Caco-2 (cell line): ENCODE measurements around the gene NR4A3. TPM values are rescaled to one million over a fixed set of nuclear protein-coding genes. Genes with fewer than 3 reads are reported as not detected.

ENCODE experiments used
- BruUV-seq: library from RNA; stranded (reverse); fragments of 400-500 nt; replicated peaks from 2 replicates; lab custom pipeline; 2021; lab: Mats Ljungman, UMichigan
- CTCF ChIA-PET: fragments of 300-600 bp; sonication (Branson Sonifier 250); formaldehyde crosslinking; loops from one replicate; lab custom pipeline; 2022; ENCODE audit warnings: antibody characterized with exemption; lab: Charles Lee
- POLR2A ChIA-PET: fragments of 300-600 bp; sonication (Branson Sonifier 250); formaldehyde crosslinking; loops from one replicate; lab custom pipeline; 2022; ENCODE audit warnings: antibody characterized with exemption; lab: Charles Lee
- DNase-seq, 2 experiments: peaks; one replicate each; pipeline versions ENCODE4 v3.0.0 to v3.0.0-alpha.2; 2020 to 2022
- H3K27me3 ChIP-seq: replicated peaks from 2 replicates; pipeline ENCODE4 v1.6.0; 2011; ENCODE audit warnings: low read length; ENCODE audit not compliant: control insufficient read depth, insufficient read depth
- H3K36me3 ChIP-seq: 2 replicates; pipeline ENCODE4 v1.5.1; 2011; ENCODE audit warnings: low read length; ENCODE audit not compliant: control insufficient read depth, insufficient read depth
- H3K4me1 ChIP-seq: fragments of 250-450 bp; sonication (Bioruptor Pico); 2 replicates; pipeline ENCODE4 v1.5.1; 2020; ENCODE audit warnings: mild to moderate bottlenecking
- H3K4me3 ChIP-seq: 2 replicates; pipeline ENCODE4 v1.5.1; 2011; ENCODE audit warnings: low read depth, mild to moderate bottlenecking, control low read depth, low read length
- H3K9me3 ChIP-seq: fragments of 250-450 bp; sonication (Bioruptor Pico); 2 replicates; pipeline ENCODE4 v1.5.1; 2020; ENCODE audit warnings: mild to moderate bottlenecking, moderate library complexity
- H3K27ac Mint-ChIP-seq: one replicate; pipeline ENCODE4 v1.8.0; 2022; ENCODE audit warnings: mixed read lengths; ENCODE audit not compliant: unreplicated experiment
- H3K27me3 Mint-ChIP-seq: one replicate; pipeline ENCODE4 v1.8.0; 2022; ENCODE audit warnings: mixed read lengths; ENCODE audit not compliant: insufficient read depth, unreplicated experiment
- H3K36me3 Mint-ChIP-seq: one replicate; pipeline ENCODE4 v1.8.0; 2022; ENCODE audit warnings: mild to moderate bottlenecking, mixed read lengths; ENCODE audit not compliant: insufficient read depth, unreplicated experiment
- H3K4me1 Mint-ChIP-seq: one replicate; pipeline ENCODE4 v1.8.0; 2022; ENCODE audit warnings: low read depth, mixed read lengths; ENCODE audit not compliant: unreplicated experiment
- H3K4me3 Mint-ChIP-seq: one replicate; pipeline ENCODE4 v1.8.0; 2022; ENCODE audit warnings: mild to moderate bottlenecking, moderate library complexity, mixed read lengths; ENCODE audit not compliant: unreplicated experiment
- H3K9me3 Mint-ChIP-seq: one replicate; pipeline ENCODE4 v1.8.0; 2022; ENCODE audit warnings: mixed read lengths; ENCODE audit not compliant: unreplicated experiment
- intact Hi-C: fragments of 100-400 bp; cut with micrococcal nuclease; formaldehyde crosslinking; loops from one replicate; pipeline ENCODE4 v1.10.0; 2022; ENCODE audit not compliant: unreplicated experiment
- total RNA-seq: library from RNA; stranded (reverse); gene quantifications from 2 replicates; pipeline ENCODE4 v1.2.3, GENCODE V29; 2022
- TF ChIP-seq, protein P1 (sequence below), 2 experiments: fragments of 200-600 bp in 1 of 2; IDR thresholded peaks; 1 replicate in 1 of 2; 2 replicates in 1 of 2; pipeline versions ENCODE4 v1.5.1 to v1.8.0; 2011 to 2022; ENCODE audit warnings: antibody characterized with exemption in 1 of 2, control low read depth in 1 of 2, inconsistent platforms in 1 of 2, low read depth in 1 of 2, low read length in 1 of 2, mild to moderate bottlenecking in 1 of 2, moderate library complexity in 1 of 2; ENCODE audit not compliant: insufficient read depth in 1 of 2, severe bottlenecking in 1 of 2, unreplicated experiment in 1 of 2

The NR4A3 gene
- total RNA-seq, 1 experiment from 2014 or later: 0.39 TPM

DNA sequence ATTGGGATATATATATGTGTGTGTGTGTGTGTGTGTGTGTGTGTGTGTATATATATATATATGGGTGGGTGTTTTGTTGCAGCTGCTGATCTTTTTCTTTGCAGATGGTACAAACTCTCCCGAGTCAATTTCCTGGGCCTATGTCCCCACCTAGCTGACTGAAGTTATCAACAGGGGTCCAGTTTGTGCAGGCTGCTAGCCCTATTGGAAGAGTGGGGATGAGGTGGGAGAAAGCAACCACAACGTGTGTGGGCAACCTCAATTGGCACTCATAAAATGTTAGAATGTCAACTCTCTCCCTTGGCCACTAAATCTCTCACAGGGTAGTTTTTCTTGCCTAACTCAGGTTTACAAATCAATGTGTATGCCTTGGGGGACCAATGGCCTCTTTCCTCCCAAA, 5.6 kb downstream of the NR4A3 start:
- BruUV-seq: no TSS peak
- intact Hi-C loops: loop anchor here (10.0 kb wide), 1 partner anchor 388 kb away; no protein-coding TSS in a partner anchor
- peaks cover 8% of the 10 kb centered on the region for H3K27me3 ChIP-seq

DNA sequence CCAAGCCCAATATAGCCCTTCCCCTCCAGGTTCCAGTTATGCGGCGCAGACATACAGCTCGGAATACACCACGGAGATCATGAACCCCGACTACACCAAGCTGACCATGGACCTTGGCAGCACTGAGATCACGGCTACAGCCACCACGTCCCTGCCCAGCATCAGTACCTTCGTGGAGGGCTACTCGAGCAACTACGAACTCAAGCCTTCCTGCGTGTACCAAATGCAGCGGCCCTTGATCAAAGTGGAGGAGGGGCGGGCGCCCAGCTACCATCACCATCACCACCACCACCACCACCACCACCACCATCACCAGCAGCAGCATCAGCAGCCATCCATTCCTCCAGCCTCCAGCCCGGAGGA, 6.3 kb downstream of the NR4A3 start:
- Histone ChIP-seq H3K36me3 (no peaks in the 10 kb centered on the region), H3K4me1 (no peaks in the 10 kb centered on the region; the same call in 1 of the 2 replicates), H3K9me3 (no peaks in the 10 kb centered on the region), H3K27me3 (peaks cover 5% of the 10 kb centered on the region), H3K4me3 (no peak overlapping the region)
- peaks cover 5% of the 10 kb centered on the region for H3K27me3 Mint-ChIP-seq
- no peaks in the 10 kb centered on the region for H3K36me3 Mint-ChIP-seq
- H3K4me3 Mint-ChIP-seq: no peak overlapping the region
- H3K4me1 Mint-ChIP-seq: no peaks in the 10 kb centered on the region
- intact Hi-C loops: loop anchor here (10.0 kb wide), 1 partner anchor 387 kb away; no protein-coding TSS in a partner anchor
- BruUV-seq: no TSS peak
- no peak overlapping the region for H3K27ac Mint-ChIP-seq
- TF ChIP-seq, protein P1, sequence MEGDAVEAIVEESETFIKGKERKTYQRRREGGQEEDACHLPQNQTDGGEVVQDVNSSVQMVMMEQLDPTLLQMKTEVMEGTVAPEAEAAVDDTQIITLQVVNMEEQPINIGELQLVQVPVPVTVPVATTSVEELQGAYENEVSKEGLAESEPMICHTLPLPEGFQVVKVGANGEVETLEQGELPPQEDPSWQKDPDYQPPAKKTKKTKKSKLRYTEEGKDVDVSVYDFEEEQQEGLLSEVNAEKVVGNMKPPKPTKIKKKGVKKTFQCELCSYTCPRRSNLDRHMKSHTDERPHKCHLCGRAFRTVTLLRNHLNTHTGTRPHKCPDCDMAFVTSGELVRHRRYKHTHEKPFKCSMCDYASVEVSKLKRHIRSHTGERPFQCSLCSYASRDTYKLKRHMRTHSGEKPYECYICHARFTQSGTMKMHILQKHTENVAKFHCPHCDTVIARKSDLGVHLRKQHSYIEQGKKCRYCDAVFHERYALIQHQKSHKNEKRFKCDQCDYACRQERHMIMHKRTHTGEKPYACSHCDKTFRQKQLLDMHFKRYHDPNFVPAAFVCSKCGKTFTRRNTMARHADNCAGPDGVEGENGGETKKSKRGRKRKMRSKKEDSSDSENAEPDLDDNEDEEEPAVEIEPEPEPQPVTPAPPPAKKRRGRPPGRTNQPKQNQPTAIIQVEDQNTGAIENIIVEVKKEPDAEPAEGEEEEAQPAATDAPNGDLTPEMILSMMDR (IDR thresholded peaks at IDR 0.05; ENCODE audit: insufficient read depth in 1 of 2, low read depth in 1 of 2, low read length in 1 of 2, severe bottlenecking in 1 of 2, unreplicated experiment in 1 of 2): no peak
- no peaks in the 10 kb centered on the region for H3K9me3 Mint-ChIP-seq
- ChIA-PET POLR2A (no interaction called here), CTCF (no interaction called here)
- no peak for DNase-seq

More for the DNA sequence above, 5.6 kb downstream of the NR4A3 start:
- ChIA-PET POLR2A (no interaction called here), CTCF (no interaction called here)
- no peaks in the 10 kb centered on the region for H3K9me3 ChIP-seq
- H3K27ac Mint-ChIP-seq: no peak overlapping the region
- no peak for DNase-seq
- TF ChIP-seq, protein P1 (IDR thresholded peaks at IDR 0.05; ENCODE audit: insufficient read depth in 1 of 2, low read depth in 1 of 2, low read length in 1 of 2, severe bottlenecking in 1 of 2, unreplicated experiment in 1 of 2): no peak
- no peaks in the 10 kb centered on the region; the same call in 1 of the 2 replicates for H3K4me1 ChIP-seq
- peaks cover 5% of the 10 kb centered on the region for H3K27me3 Mint-ChIP-seq
- no peaks in the 10 kb centered on the region for H3K4me1 Mint-ChIP-seq
- no peaks in the 10 kb centered on the region for H3K9me3 Mint-ChIP-seq
- no peaks in the 10 kb centered on the region for H3K36me3 ChIP-seq
- H3K36me3 Mint-ChIP-seq: no peaks in the 10 kb centered on the region
- H3K4me3 ChIP-seq: no peak overlapping the region
- no peak overlapping the region for H3K4me3 Mint-ChIP-seq

DNA sequence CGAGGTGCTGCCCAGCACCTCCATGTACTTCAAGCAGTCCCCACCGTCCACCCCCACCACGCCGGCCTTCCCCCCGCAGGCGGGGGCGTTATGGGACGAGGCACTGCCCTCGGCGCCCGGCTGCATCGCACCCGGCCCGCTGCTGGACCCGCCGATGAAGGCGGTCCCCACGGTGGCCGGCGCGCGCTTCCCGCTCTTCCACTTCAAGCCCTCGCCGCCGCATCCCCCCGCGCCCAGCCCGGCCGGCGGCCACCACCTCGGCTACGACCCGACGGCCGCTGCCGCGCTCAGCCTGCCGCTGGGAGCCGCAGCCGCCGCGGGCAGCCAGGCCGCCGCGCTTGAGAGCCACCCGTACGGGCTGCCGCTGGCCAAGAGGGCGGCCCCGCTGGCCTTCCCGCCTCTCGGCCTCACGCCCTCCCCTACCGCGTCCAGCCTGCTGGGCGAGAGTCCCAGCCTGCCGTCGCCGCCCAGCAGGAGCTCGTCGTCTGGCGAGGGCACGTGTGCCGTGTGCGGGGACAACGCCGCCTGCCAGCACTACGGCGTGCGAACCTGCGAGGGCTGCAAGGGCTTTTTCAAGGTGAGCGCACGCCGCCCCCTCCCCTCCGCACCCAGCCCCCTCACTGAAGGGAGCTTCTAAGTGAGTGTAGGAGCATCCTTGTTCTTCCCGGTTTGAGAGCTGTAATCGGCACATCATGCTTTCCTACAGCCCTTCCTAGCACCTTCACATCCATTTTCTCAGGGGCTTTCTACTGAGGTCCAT, 6.9 kb downstream of the NR4A3 start:
- Mint-ChIP-seq H3K27ac (no peak overlapping the region), H3K36me3 (no peaks in the 10 kb centered on the region), H3K4me3 (no peak overlapping the region), H3K27me3 (peaks cover 5% of the 10 kb centered on the region), H3K9me3 (no peaks in the 10 kb centered on the region), H3K4me1 (no peaks in the 10 kb centered on the region)
- TF ChIP-seq, protein P1 (IDR thresholded peaks at IDR 0.05; ENCODE audit: insufficient read depth in 1 of 2, low read depth in 1 of 2, low read length in 1 of 2, severe bottlenecking in 1 of 2, unreplicated experiment in 1 of 2): no peak
- Histone ChIP-seq H3K9me3 (no peaks in the 10 kb centered on the region), H3K27me3 (peaks cover 5% of the 10 kb centered on the region; the same call in 1 of the 2 replicates), H3K4me3 (no peak overlapping the region), H3K4me1 (no peaks in the 10 kb centered on the region; the same call in 1 of the 2 replicates), H3K36me3 (no peaks in the 10 kb centered on the region)
- ChIA-PET CTCF (no interaction called here), POLR2A (no interaction called here)
- no TSS peak for BruUV-seq
- intact Hi-C loops: loop anchor here (10.0 kb wide), 1 partner anchor 386 kb away; no protein-coding TSS in a partner anchor
- no peak for DNase-seq
